Esophagus squamous epithelium (tissue), 4 donors: Measurements from ENCODE around the gene ARHGAP45.

Experiments used
- CTCF ChIP-seq, 6 experiments: fragments of 450-650 bp in 4 of 6; fragments of 200-600 bp in 2 of 6; sonication (generic) in 2 of 6; IDR thresholded peaks; one replicate each; pipeline ENCODE4 v1.5.1; 2016 to 2019; ENCODE audit warnings: antibody characterized with exemption in 6 of 6, mild to moderate bottlenecking in 4 of 6, moderate library complexity in 4 of 6
- POLR2A ChIP-seq, 4 donors: fragments of 450-650 bp; IDR thresholded peaks; one replicate each; pipeline ENCODE4 v1.6.1; 2017; ENCODE audit warnings: antibody characterized with exemption in 4 of 4, mild to moderate bottlenecking in 4 of 4, moderate library complexity in 3 of 4

GRCh38 chr19:1128106-1128505 is 61.1 kb downstream of the ARHGAP45 start:
- no peak for TF ChIP-seq CTCF (IDR thresholded peaks at IDR 0.05)
- TF ChIP-seq POLR2A (IDR thresholded peaks at IDR 0.05) = no peak
